NCI-H2081 treated with DMSO at 0.1 percent for 48 hours (cell line): ENCODE measurements around the gene ATP9B.
"Not testable (repeated sequence)": the region's sequence is repeated elsewhere in the genome, so short reads cannot be mapped to it uniquely, and the experiment has no call there.

Experiments used
- DNase-seq: peaks from one replicate; lab custom pipeline; 2025; lab: John Stamatoyannopoulos, UW

ATP9B gene

DNA sequence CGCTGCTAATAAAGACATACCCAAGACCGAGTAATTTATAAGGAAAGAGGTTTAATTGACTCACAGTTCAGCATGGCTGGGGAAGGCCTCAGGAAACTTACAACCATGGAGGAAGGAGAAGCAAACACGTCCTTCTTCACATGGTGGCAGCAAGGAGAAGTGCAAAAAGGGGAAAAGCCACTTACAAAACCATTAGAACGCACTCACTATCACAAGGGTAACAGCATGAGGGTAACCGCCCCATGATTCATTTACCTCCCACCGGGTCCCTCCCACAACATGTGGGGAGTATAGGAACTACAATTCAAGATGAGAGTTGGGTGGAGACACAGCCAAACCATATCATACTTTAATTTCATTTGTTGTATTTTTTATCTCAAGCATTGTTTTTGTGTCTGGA lies 67.5 kb downstream of the ATP9B start:
- no peak for DNase-seq

DNA sequence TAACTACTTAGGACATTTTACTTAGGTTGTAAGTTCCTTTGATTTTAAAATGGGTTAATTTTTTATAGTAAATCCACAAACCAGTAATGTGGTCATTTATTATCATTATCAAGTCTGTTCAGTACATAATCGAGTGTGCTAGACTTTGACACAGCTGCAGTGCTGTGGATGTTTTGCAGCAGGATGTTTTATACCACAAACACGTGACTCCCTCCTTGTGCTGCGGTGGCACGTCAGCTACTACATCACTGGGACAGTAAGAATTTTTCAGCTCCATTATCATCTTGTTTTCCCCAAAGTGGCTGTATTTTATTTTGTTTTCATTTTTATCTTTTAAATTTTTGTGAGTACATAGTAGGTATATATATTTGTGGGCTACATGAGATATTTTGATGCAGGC lies 70.0 kb downstream of the ATP9B start:
- DNase-seq, result no peak

DNA sequence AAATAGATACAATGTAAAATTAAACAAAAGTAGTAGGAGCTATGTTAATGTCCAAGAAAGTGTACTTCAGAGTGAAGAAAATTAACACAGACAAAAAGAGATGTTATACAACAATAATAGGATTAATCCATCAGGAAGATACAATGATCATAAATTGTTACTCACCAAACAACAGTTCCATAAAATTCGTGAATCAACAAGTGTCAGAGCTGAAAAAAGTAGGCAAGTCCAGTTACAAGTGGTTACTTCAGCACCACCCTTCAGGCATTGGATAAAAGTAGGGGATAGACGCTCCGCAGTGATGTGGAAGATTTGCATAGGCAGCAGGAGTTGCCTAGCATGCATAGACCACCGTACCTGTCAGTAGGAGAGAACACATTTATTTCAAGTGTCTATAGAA lies 77.8 kb downstream of the ATP9B start:
- no peak for DNase-seq

- no peak for DNase-seq
These were observed 82.0 kb downstream of the ATP9B start for GRCh38 chr18:79151191-79151590.

GRCh38 chr18:79156327-79156726 lies 87.1 kb downstream of the ATP9B start:
- no peak for DNase-seq

- DNase-seq, result no peak
These were observed 95.5 kb downstream of the ATP9B start for GRCh38 chr18:79164706-79165105.

- no peak for DNase-seq
These were observed 97.5 kb downstream of the ATP9B start for GRCh38 chr18:79166702-79167101.

DNA sequence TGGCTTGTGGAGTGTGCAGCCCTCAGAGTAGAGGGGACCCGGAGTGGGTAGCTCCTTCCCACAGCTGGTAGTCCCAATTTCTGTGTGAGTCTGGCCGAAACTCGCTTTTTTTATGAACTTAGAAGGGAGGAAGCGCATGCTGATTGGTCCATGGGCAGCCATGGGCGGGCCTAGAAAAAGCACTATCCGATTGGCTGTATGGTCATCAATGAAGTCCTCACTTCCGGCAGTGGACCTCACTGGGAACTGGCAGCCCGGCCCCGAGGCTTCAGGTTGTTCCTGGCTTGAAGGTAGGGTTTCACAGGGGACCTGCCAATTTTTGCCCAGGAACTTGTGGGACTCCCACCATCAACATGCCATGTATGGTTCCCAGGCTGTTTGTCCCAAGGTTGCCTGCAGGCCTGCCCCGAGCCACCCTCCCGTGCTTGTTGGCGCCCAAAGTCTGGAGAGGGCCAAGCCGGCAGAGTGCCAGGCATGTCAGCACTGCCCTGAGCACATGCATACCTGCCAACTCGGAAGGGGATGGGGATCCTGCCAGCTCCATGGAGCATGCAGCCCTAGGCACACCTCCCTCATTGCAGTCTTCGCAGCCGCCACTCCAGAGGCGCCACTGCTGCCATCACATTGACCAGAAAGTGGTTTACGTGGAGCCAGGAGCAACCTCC lies 98.5 kb downstream of the ATP9B start:
- DNase-seq, result no peak

- no peak for DNase-seq
These were observed 100.9 kb downstream of the ATP9B start for GRCh38 chr18:79169958-79170555.

DNA sequence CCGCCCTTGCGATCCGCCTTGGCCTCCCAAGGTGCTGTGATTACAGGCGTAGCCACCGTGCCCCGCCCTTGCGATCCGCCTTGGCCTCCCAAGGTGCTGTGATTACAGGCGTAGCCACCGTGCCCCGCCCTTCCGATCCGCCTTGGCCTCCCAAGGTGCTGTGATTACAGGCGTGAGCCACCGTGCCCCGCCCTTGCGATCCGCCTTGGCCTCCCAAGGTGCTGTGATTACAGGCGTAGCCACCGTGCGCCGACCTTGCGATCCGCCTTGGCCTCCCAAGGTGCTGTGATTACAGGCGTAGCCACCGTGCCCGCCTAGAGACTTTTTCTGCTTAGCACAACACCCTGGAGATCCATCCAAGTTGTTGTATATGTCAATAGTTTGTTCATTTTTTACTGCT lies 103.1 kb downstream of the ATP9B start:
- DNase-seq, result not testable (repeated sequence)

DNA sequence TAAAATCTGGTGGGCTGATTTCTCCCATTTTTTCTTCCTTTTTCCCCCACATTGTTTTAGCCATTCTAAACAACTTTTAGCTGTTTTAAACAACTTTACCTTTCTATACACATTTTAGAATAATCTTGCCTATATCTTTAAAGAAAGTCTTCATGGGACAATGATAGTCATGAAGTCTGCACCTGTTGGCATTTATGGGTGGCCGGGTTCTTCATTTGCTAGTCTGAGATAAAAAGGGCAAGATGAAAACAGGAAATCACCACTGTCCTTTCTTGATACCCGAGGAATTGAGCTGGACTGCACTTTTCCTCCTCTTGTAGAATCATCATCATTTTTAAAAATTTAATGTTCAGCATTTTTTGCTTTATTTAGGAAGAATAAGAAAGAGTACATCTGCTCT lies 104.5 kb downstream of the ATP9B start:
- no peak for DNase-seq

GRCh38 chr18:79178113-79178531 lies 108.9 kb downstream of the ATP9B start:
- DNase-seq, result no peak

DNA sequence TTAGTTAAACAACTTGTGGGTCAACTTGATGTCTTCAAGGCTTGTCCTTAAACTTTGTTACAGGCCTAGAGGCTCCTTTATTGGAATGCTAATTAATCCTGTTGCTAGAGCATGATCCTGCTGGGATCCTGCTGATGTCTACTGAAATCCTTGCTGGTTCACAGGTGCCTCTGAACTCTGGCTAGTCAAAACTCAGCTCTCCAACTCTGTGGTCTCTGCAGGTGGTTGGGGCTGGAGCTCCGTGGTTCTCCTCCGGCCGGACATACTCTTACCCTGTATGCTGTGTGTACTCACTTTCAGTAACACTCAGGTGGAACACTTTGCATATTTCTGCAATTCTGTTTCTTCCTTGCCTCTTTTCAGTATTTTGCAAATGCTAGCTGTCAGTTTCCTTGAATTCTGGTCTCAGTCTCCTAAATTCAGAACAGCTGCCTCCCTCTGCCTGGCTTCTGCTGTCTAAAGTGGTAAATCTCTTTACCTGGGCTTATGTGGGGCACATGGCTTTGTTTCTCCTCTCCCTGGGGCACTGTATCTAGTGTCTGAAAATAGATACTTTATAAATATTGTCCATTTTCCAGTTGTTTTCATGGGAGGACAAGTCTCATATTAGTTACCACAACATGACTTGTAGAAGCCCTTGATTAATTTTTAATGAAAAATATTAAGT lies 113.0 kb downstream of the ATP9B start:
- no peak for DNase-seq

DNA sequence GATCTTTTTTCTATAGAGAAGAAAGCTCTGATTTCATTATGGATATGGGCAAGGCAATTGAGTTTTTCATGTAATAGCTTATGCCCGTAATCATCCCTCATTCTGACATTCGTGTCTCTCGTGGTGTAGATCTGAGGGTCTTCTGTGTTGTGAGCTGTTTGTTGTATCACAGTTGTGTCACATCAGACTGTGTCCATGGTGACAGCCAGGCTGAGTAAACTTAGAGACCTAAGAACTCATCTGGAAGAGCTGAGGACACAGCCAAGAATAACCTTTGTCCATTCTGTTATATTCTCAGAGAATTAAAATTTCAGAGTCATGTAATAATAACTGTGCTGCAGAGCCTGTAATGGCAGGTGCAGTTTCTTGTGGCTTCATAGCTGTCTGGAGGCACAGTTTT lies 116.5 kb downstream of the ATP9B start:
- DNase-seq, result no peak

DNA sequence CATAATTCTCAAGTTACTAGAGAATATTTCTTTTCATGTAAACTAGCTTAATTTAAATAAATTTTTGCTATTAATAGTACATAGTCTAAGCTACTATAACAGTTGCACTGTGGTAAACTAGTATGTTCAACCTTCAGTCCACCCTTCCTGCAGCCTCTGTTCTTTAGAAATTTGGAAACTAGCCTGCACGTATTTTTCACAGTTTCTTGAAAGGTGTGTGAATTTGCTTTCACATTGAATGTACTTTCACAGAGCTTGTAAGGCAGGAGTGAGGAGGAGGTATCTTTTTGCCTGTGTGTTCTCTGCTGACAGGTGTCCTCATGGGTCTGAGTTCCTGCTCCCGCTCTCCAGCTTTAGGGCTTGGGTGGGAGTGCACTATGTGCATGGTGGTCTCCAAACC lies 117.5 kb downstream of the ATP9B start:
- DNase-seq, result no peak

DNA sequence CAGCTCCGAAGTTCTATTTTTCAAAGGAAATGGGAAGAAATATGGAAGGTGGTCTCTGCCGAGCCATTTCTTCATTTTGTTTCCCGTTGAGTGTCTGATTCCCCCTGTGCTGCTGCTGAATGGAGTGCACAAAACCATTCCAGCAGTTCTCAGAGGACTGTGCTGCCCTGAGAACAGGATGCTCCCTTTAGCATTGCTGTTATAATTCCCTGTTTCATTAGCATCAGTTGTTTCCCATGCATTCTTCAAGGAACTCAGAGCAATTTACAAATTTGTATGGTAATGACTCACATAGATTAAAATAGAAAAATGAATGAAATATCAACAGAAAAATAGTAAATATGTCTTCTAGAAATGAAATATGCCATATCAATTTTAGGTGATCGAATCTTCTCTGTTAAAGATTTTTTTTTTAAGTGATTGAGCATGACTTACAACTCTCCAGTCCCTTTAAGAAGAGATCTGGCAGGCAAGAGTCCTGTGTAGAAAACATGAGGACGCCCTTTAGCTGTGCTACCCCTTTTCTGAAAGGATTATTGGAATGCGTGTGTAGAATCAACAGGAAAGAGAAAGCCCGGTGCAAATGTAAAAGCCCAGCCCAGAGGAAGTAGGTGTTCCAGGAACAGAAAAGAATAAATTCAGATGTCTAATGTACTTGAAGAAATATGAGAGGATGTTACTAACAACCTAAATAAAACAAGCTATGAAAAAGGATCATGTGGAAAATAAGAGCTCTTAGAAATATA lies 118.5 kb downstream of the ATP9B start:
- no peak for DNase-seq

DNA sequence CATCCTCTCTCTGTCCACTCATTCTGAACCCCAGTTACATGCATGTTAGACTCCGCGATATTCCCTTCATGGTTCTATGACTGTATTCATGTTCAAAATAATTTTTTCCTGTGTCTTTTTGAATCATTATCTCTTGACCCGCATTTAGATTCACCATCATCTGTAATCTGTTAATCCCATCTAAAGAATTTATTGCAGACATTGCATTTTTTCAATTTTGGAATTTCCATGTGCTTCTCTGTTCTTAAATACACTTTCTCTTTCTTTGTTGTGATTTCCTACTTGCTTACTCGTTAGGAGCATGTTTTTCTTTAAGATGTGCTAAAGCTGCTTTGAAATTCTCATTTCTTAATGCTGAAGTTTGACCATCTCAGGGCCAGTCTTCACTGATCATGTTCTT lies 122.2 kb downstream of the ATP9B start:
- DNase-seq, result no peak

GRCh38 chr18:79191956-79192355 lies 122.8 kb downstream of the ATP9B start:
- DNase-seq, result no peak

DNA sequence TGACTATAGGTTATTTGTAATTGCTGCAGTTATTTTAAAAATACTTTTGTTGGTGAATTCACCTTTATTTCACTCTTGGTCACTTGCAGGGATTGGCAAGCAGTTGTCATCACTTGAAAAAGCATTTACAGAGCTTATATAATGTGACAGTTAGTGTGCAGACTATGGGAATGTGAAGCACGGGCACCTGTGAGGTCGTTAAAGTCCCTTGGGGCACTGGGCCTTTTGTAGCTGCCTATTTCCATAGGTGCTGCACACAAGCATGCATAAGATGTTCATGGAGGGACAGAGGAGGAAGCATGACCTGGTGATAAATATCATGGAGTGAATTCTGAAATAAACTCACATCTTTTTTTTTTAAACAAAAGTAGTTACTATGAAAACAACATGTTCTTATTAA lies 124.6 kb downstream of the ATP9B start:
- DNase-seq, result no peak

GRCh38 chr18:79195716-79196683 lies 126.8 kb downstream of the ATP9B start:
- DNase-seq, result no peak

DNA sequence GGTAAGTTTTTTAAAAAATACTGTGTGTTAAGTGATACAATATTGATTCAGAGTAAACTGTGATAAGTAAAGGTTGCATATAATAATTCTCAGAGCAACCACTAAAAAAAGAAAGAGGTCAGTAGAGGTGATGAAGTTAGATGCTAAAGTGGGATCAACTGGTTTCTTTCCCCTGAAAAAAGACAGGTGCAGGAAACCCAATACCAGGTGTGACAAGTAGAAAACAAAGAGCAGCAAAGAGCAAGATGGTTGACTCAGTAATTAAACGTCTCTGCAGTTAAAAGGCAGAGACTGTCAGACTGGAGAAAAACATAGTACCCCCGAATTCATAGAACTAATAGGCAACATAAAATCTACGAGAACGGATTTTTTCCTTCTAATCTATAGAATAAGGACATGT lies 128.3 kb downstream of the ATP9B start:
- peak; percentile 62 for DNase-seq
